IMR-90 (cell line): ENCODE data around the gene LAMTOR1. TPM values are rescaled to one million over a fixed set of nuclear protein-coding genes. Genes with fewer than 3 reads are reported as not detected.

Source experiments
- ATAC-seq: fragments of 200-7000 bp; cut with Tn5 transposase; 2 replicates; pipeline ENCODE4 v1.9.1; 2020; ENCODE audit warnings: low read depth, mild to moderate bottlenecking, moderate library complexity
- BruUV-seq: library from RNA; stranded (reverse); fragments of 400-500 nt; replicated peaks from 2 replicates; lab custom pipeline; 2021; lab: Mats Ljungman, UMichigan
- CTCF ChIA-PET: fragments of 300-600 bp; formaldehyde crosslinking; extraction: SDS; loops from one replicate; lab custom pipeline; 2021; ENCODE audit warnings: antibody characterized with exemption; lab: Yijun Ruan, JAX
- POLR2A ChIA-PET: fragments of 300-600 bp; sonication (Branson Sonifier 250); formaldehyde crosslinking; loops from one replicate; lab custom pipeline; 2022; ENCODE audit warnings: antibody characterized with exemption; ENCODE audit not compliant: unreplicated experiment; lab: Charles Lee
- DNase-seq: peaks from one replicate; pipeline ENCODE4 v3.0.0; 2013
- H2AFZ ChIP-seq: replicated peaks from 2 replicates; pipeline ENCODE3; 2013; ENCODE audit warnings: low read length, mild to moderate bottlenecking; ENCODE audit not compliant: poor library complexity
- H2AK5ac ChIP-seq: 2 replicates; pipeline ENCODE4 v1.6.1; 2013; ENCODE audit warnings: low read depth, low read length, inconsistent platforms
- H2AK9ac ChIP-seq: replicated peaks from 2 replicates; pipeline ENCODE3; 2013; ENCODE audit warnings: mild to moderate bottlenecking, low read depth, low read length, moderate library complexity; ENCODE audit not compliant: poor library complexity
- H2BK120ac ChIP-seq: 2 replicates; pipeline ENCODE4 v1.6.1; 2013; ENCODE audit warnings: low read depth, low read length, inconsistent platforms
- H2BK15ac ChIP-seq: 3 replicates; pipeline ENCODE4 v1.6.1; 2013; ENCODE audit warnings: low read depth, low read length, inconsistent platforms
- H2BK20ac ChIP-seq: 2 replicates; pipeline ENCODE4 v1.6.1; 2013; ENCODE audit warnings: low read depth, mild to moderate bottlenecking, inconsistent platforms, low read length, moderate library complexity
- H2BK5ac ChIP-seq: 2 replicates; pipeline ENCODE4 v1.6.1; 2013; ENCODE audit warnings: mild to moderate bottlenecking, low read depth, low read length, inconsistent platforms; ENCODE audit not compliant: poor library complexity, severe bottlenecking
- H3K14ac ChIP-seq: replicated peaks from 2 replicates; pipeline ENCODE4 v1.6.1; 2013; ENCODE audit warnings: low read depth, low read length, inconsistent platforms
- H3K18ac ChIP-seq: 2 replicates; pipeline ENCODE4 v1.6.1; 2013; ENCODE audit warnings: low read depth, low read length, control low read depth
- H3K23ac ChIP-seq: 2 replicates; pipeline ENCODE4 v1.6.1; 2013; ENCODE audit warnings: low read depth, low read length, inconsistent platforms
- H3K27ac ChIP-seq: 2 replicates; pipeline ENCODE4 v1.5.1; 2013; ENCODE audit warnings: mild to moderate bottlenecking, control low read depth, low read length; ENCODE audit not compliant: insufficient read depth
- H3K27me3 ChIP-seq: 2 replicates; pipeline ENCODE4 v1.6.1; 2013; ENCODE audit warnings: low read length; ENCODE audit not compliant: control insufficient read depth, insufficient read depth
- H3K36me3 ChIP-seq: 2 replicates; pipeline ENCODE4 v1.6.1; 2013; ENCODE audit warnings: low read length, mixed read lengths; ENCODE audit not compliant: control insufficient read depth, insufficient read depth
- H3K4ac ChIP-seq: 2 replicates; pipeline ENCODE4 v1.6.1; 2013; ENCODE audit warnings: low read depth, low read length, inconsistent platforms
- H3K4me1 ChIP-seq: 2 replicates; pipeline ENCODE4 v1.6.1; 2013; ENCODE audit warnings: low read length, mixed read lengths; ENCODE audit not compliant: control insufficient read depth, insufficient read depth
- H3K4me2 ChIP-seq: 2 replicates; pipeline ENCODE4 v1.6.1; 2013; ENCODE audit warnings: low read depth, mild to moderate bottlenecking, control low read depth, low read length, moderate library complexity
- H3K4me3 ChIP-seq: 2 replicates; pipeline ENCODE4 v1.5.1; 2013; ENCODE audit warnings: low read depth, mild to moderate bottlenecking, control low read depth, low read length, moderate library complexity; ENCODE audit not compliant: insufficient read depth
- H3K56ac ChIP-seq: 2 replicates; pipeline ENCODE4 v1.6.1; 2013; ENCODE audit warnings: low read length, inconsistent platforms; ENCODE audit not compliant: insufficient read depth; ENCODE audit errors: extremely low read depth
- H3K79me1 ChIP-seq, 2 experiments: 2 replicates each; pipeline ENCODE4 v1.6.1; 2013; ENCODE audit warnings: low read length in 2 of 2, inconsistent platforms in 1 of 2, low read depth in 1 of 2
- H3K9ac ChIP-seq: 2 replicates; pipeline ENCODE4 v1.6.1; 2013; ENCODE audit warnings: low read depth, low read length, control low read depth
- H3K9me1 ChIP-seq: 2 replicates; pipeline ENCODE4 v1.6.1; 2013; ENCODE audit warnings: low read length, inconsistent platforms; ENCODE audit not compliant: insufficient read depth
- H3K9me3 ChIP-seq: 2 replicates; pipeline ENCODE4 v1.6.1; 2013; ENCODE audit warnings: low read length; ENCODE audit not compliant: control insufficient read depth, insufficient read depth
- H4K20me1 ChIP-seq: 2 replicates; pipeline ENCODE4 v1.6.1; 2013; ENCODE audit warnings: low read length, inconsistent platforms; ENCODE audit not compliant: insufficient read depth
- H4K5ac ChIP-seq: 2 replicates; pipeline ENCODE4 v1.6.1; 2013; ENCODE audit warnings: mild to moderate bottlenecking, low read depth, low read length, control low read depth
- H4K8ac ChIP-seq, 2 experiments: 2 replicates each; pipeline ENCODE4 v1.6.1; 2013; ENCODE audit warnings: low read depth in 2 of 2, low read length in 2 of 2, control low read depth in 1 of 2, inconsistent platforms in 1 of 2
- H4K91ac ChIP-seq: 2 replicates; pipeline ENCODE4 v1.6.1; 2013; ENCODE audit warnings: low read depth, low read length, inconsistent platforms; ENCODE audit not compliant: insufficient read depth
- BHLHE40 ChIP-seq: fragments of 150-350 bp; IDR thresholded peaks from 2 replicates; pipeline ENCODE4 v1.6.1; 2016; ENCODE audit warnings: mild to moderate bottlenecking, low read depth, low read length
- CEBPB ChIP-seq: IDR thresholded peaks from 2 replicates; pipeline ENCODE4 v1.6.1; 2012; ENCODE audit warnings: low read depth, low read length, improper control_type of control experiment
- CHD1 ChIP-seq: IDR thresholded peaks from 2 replicates; pipeline ENCODE4 v1.6.1; 2012; ENCODE audit warnings: low read depth, low read length, improper control_type of control experiment
- ELK1 ChIP-seq: fragments of 150-350 bp; IDR thresholded peaks from 2 replicates; pipeline ENCODE4 v1.6.1; 2016; ENCODE audit warnings: low read depth, mild to moderate bottlenecking, low read length, moderate library complexity, borderline replicate concordance
- NFE2L2 ChIP-seq: fragments of 150-350 bp; IDR thresholded peaks from 2 replicates; pipeline ENCODE4 v1.6.1; 2016; ENCODE audit warnings: low read depth, mild to moderate bottlenecking, low read length
- RAD21 ChIP-seq: IDR thresholded peaks from 2 replicates; pipeline ENCODE4 v1.6.1; 2012; ENCODE audit warnings: low read length, improper control_type of control experiment
- RCOR1 ChIP-seq: IDR thresholded peaks from 2 replicates; pipeline ENCODE4 v1.6.1; 2012; ENCODE audit warnings: mild to moderate bottlenecking, low read length, improper control_type of control experiment; ENCODE audit not compliant: insufficient replicate concordance
- RFX5 ChIP-seq: IDR thresholded peaks from 2 replicates; pipeline ENCODE4 v1.8.0; 2012; ENCODE audit warnings: low read depth, mild to moderate bottlenecking, low read length, moderate library complexity
- SMC3 ChIP-seq: fragments of 150-350 bp; IDR thresholded peaks from 2 replicates; pipeline ENCODE4 v1.6.1; 2016; ENCODE audit warnings: low read depth, mild to moderate bottlenecking, antibody characterized with exemption, low read length, moderate library complexity
- WGBS, 2 experiments: methylation state at CpG; one replicate each; pipeline versions ENCODE4 v1.1.5 to v1.1.7; 2013; ENCODE audit warnings: missing lambda C conversion rate in 2 of 2; ENCODE audit not compliant: insufficient read length in 1 of 2; ENCODE audit errors: extremely low coverage in 2 of 2; 5-methylcytosine and 5-hydroxymethylcytosine counted together
- dilution Hi-C: fragments of 300-500 bp; cut with HindIII; formaldehyde crosslinking; loops from one replicate; pipeline ENCODE4 v1.14.3; 2018; ENCODE audit warnings: low sequenced_read_pairs; ENCODE audit not compliant: unreplicated experiment
- in situ Hi-C: fragments of 300-500 bp; cut with MboI; formaldehyde crosslinking; loops from 3 replicates; pipeline ENCODE4 v1.14.3; 2019; ENCODE audit warnings: low sequenced_read_pairs, inconsistent platforms, mixed read lengths
- intact Hi-C: fragments of 100-400 bp; cut with micrococcal nuclease; formaldehyde crosslinking; loops from 2 replicates; pipeline ENCODE4 v1.10.0; 2022
- polyA plus RNA-seq, 3 experiments: library from polyadenylated mRNA; depleted of rRNA; stranded (reverse); fragments of >200 nt; gene quantifications; 2 replicates each; pipeline ENCODE4 v1.2.3, GENCODE V29; 2012; ENCODE audit warnings: low replicate concordance in 1 of 3
- total RNA-seq: library from RNA; depleted of rRNA; stranded (reverse); fragments of >200 nt; gene quantifications from 2 replicates; pipeline ENCODE4 v1.2.3, GENCODE V29; 2012
- TF ChIP-seq, protein P1 (sequence below): fragments of 150-350 bp; IDR thresholded peaks from 2 replicates; pipeline ENCODE4 v1.6.1; 2017; ENCODE audit warnings: mild to moderate bottlenecking, antibody characterized with exemption, low read length, low read depth

LAMTOR1 gene
- total and polyA plus RNA-seq, 2 of the 4 experiments (the other 2 are of a cell fraction) = 126 to 137 TPM

DNA sequence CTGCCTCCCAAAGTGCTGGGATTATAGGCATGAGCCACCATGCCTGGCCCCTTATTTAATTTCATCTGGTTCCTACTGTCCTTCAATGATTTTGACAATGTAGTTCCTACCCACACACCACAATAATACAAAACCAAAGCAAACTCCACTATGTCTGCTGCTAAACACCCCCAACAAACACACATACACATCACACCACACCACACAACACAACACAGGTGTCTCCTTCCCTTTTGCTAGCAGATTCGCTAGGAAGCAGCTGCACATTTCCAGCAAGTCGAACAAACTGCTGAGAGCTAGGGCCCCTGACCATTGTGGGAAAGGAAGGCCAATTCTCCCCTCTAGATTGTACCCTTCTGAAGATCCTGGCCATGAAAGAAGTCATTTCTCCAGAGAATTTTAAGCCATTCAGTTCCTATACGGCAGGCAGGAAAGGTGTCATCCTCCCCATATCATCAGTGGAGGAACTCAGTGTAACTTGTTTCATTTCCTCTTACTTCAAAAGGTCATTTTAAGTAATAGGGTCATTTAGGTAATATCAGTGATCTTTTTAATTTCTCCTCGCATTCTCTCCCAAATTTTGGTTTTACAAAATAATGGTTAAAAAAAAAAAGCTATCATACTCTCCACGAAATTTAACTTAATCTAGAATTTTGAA lies 41.2 kb downstream of the LAMTOR1 start:
- DNase-seq = no peak
- Histone ChIP-seq H2AFZ (no peak overlapping the region), H2BK120ac (no peak overlapping the region), H3K4me1 (peaks cover 17% of the 10 kb centered on the region), H3K56ac (no peak overlapping the region), H3K9me3 (no peaks in the 10 kb centered on the region), H4K91ac (no peak overlapping the region), H4K20me1 (no peaks in the 10 kb centered on the region), H4K5ac (peak overlapping the region; percentile 69; the same call in 1 of the 2 replicates), H3K27ac (no peak overlapping the region), H3K4me2 (no peak overlapping the region), H3K36me3 (peaks cover 2% of the 10 kb centered on the region), H2BK5ac (no peak overlapping the region), H3K18ac (no peak overlapping the region), H3K14ac (no peak overlapping the region), H2AK9ac (no peak overlapping the region), H3K4me3 (no peak overlapping the region), H2BK20ac (no peak overlapping the region), H3K9ac (no peak overlapping the region), H2BK15ac (no peak overlapping the region), H3K79me1 (peaks cover 21 to 60% of the 10 kb centered on the region in 2 experiments), H3K9me1 (peaks cover 14% of the 10 kb centered on the region), H3K4ac (no peak overlapping the region), H4K8ac (0 out of 4 replicates have a peak overlapping the region, but pooled peaks of 1 of the 2 experiments have one; percentile 19), H3K27me3 (no peaks in the 10 kb centered on the region), H2AK5ac (0 out of 2 replicates have a peak overlapping the region, but pooled peaks have one; percentile 15), H3K23ac (no peak overlapping the region)
- no peak for ATAC-seq
- in situ Hi-C loops (no loop called here), dilution Hi-C loops (no loop called here), intact Hi-C loops (no loop called here)
- BruUV-seq = no TSS peak
- no CpG with 5 or more reads among the region's 5 CpGs for WGBS, 2 experiments
- ChIA-PET POLR2A (no interaction called here), CTCF (no interaction called here)
- no peak for TF ChIP-seq NFE2L2
- TF ChIP-seq BHLHE40 = no peak
- no peak for TF ChIP-seq RCOR1
- no peak for TF ChIP-seq SMC3
- TF ChIP-seq, protein P1, sequence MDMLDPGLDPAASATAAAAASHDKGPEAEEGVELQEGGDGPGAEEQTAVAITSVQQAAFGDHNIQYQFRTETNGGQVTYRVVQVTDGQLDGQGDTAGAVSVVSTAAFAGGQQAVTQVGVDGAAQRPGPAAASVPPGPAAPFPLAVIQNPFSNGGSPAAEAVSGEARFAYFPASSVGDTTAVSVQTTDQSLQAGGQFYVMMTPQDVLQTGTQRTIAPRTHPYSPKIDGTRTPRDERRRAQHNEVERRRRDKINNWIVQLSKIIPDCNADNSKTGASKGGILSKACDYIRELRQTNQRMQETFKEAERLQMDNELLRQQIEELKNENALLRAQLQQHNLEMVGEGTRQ = no peak
- no peak for TF ChIP-seq ELK1
- TF ChIP-seq CEBPB = no peak
- TF ChIP-seq CHD1 = no peak
- TF ChIP-seq RFX5 = no peak
- TF ChIP-seq RAD21 = no peak
